Dedifferentiated amniotic fluid mesenchymal stem cell (primary cell): ENCODE results near the gene CABCOCO1.
"Not testable (repeated sequence)": the region's sequence is repeated elsewhere in the genome, so short reads cannot be mapped to it uniquely, and the experiment has no call there.

Experiments
- DNase-seq: peaks from one replicate; pipeline ENCODE4 v3.0.0-alpha.2; 2016; ENCODE audit errors: extremely low spot score

Gene CABCOCO1

DNA sequence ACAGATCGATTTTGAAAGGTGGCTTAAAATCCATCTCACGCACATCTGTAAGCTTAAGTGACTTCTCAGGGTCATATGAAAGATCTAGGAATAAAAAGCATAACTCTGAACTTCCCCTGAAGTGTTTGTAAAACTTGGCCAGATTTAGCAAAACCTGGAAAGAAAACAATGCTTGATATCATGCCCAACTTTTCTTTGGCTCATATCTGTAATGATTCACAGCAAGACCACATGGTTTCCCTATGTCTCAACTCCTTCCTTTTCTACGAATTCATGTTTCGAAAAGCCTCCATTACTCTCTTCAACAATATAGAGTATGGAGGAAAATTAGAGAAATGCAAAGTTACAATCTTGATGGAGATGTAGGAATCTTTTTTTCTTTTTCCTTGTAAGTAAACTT lies 20.1 kb upstream of the CABCOCO1 start:
- DNase-seq: peak; percentile 70

GRCh38 chr10:61643316-61643751 lies 19.4 kb upstream of the CABCOCO1 start:
- DNase-seq: peak; percentile 63

- DNase-seq: no peak
Measured at GRCh38 chr10:61653699-61654098, 9.0 kb upstream of the CABCOCO1 start.

- DNase-seq: peak; percentile 62
Measured at GRCh38 chr10:61655335-61655851, 7.3 kb upstream of the CABCOCO1 start.

DNA sequence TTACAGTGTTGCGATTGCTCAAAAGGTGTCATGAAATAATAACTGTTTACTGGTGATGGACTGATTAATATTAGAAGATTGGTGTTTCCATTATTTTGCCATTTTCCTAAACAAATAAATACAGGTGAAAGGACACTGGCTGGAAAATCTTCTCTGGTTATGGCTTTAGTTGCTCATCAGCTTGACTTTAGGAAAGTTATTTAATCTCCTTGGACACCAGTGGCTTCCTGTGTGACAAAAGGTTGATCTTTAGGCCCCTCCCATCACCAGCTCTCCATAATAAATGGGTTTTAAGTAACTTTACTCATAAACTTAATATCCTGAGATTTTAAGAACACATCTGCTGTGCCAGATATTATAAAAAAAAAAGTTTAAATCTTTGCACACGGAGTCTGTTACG lies 737 bp downstream of the CABCOCO1 start:
- DNase-seq: no peak

DNA sequence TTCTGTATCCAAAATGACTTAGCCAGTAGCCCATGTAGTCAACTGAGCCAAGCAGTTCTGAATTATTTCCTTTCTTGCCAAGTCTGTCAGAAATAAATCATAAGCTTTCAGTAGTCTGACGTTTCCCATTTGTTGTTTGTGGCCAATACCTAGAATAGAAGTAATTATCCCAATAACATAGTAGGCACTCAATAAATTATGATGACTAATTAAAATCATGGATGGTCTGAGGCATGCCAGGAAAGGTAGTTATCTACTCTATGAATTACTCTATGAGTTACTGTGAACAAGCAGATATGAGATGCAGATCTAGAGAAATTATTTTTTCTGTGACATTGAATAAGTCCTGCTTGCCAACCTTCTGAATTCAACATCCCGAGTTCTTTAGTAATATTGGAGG lies 2.3 kb downstream of the CABCOCO1 start:
- DNase-seq: no peak

DNA sequence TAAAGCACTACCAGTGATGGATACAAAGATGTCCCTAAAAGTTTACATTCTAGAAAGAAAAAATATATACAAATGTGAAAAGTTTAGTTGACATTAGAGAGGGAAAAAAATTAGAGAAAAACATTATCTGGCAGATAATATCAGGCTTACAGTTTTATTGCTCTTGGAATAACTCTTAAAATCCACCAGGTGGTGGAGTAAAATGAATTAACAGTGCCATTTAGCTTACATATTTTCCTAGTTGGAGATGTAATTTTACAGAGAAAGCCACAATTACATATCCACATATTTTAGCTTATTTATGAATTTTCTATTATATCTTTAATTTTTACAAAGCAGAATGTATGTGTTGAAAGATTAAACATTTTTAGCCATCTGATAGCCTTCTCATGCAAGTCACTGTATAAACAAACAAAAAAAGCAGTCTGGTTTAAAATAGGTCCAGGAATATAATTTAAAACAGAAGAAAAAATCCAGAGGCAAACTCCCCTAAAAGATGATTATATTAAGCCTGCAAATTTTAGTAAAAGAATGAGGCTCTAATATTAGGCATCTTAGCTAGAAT lies 6.5 kb downstream of the CABCOCO1 start:
- peak; percentile 29 for DNase-seq

DNA sequence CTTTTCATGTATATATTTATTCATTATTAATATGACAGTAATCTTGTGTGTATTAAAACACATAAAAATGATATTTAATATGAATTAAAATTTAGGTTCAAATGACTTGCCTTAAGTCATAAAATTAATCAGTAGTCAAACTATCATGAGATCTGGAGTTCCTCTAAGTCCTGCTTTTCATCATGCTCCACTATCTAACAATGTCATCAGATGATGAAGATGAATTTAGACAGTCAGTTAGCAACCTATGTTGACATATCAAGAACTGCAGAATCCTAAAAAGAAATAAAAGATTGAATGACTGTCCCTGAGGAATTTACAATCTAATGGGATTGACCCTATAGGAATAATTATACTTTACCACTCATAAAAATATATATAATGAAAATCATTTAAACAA lies 7.1 kb downstream of the CABCOCO1 start:
- DNase-seq: no peak

DNA sequence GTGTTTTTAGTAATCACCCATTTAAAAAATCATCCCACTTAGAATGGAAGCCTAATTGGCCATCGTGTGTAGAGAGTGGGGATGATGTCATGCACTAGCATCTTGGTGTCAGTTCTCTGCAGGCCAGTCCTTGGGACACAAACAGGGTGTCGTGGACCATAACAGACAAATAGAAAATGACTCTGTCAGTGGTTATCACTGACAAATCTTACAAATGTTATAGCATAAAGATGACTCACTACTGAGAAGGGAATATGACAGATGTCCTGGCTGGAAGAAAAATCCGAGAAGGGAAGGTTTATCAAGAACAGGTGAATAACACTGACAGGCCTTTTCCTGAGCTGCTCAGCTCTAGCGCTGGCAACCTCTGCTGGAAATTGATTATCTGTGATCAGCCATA lies 10.6 kb downstream of the CABCOCO1 start:
- DNase-seq: no peak

GRCh38 chr10:61682323-61682722 lies 19.6 kb downstream of the CABCOCO1 start:
- DNase-seq: no peak

DNA sequence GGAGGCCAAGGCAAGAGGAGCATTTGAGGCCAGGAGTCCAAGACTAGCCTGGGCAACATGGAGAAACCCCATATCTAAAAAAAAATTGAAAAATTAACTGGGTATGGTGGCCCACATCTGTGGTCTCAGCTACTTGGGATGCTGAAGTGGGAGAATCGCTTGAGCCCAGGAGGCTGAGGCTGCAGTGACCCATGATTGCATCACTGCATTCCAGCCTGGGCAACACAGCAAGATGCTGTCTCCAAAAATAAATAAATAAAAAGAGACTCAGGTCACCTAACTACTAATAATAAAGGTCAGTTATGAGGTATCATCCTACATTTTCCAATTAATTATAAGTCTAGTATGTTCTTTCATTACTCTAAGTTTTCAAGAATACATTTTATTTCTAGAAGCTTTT lies 20.6 kb downstream of the CABCOCO1 start:
- DNase-seq: no peak

DNA sequence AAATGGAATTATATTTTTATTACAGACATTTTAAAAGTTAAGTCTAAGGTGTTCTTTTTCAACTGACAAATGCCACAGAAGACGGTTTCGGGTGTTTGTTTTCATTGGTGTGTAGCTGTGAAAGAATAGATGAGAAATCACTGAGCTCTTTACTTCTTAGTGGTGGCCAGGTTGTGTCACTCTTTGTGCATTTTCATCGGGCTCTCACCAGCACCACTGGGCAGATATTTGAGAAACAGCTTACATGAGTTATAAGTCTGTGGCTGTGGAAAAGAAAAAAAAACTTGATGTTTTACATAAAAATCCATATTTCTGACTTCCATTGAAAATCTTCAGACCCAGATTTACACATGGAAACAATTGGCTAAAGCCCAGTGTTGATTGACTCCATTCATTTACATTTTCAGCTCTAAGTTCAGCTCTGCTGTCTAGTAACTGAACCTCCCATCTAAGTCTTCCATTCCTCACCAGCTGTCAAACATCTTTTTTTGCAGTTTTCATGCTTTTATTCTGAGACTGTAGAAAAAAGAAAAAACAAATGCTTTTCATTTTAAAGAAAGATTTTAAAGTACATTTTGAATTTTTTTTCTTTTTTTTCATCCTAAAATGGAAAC lies 22.3 kb downstream of the CABCOCO1 start:
- DNase-seq: no peak

DNA sequence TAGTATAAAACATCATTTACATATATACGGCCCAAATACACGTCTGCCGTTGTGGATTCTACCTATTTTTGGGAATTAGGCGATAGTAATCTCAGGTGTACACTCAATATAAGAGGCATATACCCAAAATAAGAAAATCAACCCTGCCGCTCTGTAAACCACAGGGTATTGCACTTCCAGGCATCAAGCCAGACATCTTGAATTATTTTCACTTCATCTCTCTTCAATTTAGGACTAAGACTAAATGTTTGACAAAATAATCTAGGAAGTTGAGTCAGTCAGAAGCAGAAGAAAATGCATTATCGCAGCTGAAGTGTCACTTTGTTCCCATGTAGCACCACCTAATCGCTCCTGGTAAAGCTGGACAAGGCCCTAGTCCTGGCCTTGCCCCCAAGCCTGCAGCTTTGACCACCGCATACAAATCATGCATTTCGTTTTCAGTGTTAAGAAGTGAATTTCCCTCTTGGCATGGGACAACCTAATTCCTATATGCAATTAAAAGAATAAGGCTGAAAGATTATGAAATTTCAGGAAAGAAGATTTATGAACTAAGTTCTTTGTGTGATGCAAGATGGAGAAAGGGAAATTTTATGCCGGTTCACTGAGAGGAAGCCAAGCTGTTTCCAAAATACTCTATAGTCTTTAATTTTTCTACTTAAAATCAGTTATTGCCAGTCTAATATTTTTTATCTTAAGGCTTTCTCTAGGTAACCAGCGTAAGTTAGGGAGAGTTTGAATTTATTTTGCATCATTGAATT lies 26.0 kb downstream of the CABCOCO1 start:
- DNase-seq: no peak

- DNase-seq: not testable (repeated sequence)
Measured at GRCh38 chr10:61691667-61692066, 28.9 kb downstream of the CABCOCO1 start.

GRCh38 chr10:61692447-61693010 lies 29.8 kb downstream of the CABCOCO1 start:
- no peak for DNase-seq

GRCh38 chr10:61698968-61699655 lies 36.4 kb downstream of the CABCOCO1 start:
- DNase-seq: no peak

DNA sequence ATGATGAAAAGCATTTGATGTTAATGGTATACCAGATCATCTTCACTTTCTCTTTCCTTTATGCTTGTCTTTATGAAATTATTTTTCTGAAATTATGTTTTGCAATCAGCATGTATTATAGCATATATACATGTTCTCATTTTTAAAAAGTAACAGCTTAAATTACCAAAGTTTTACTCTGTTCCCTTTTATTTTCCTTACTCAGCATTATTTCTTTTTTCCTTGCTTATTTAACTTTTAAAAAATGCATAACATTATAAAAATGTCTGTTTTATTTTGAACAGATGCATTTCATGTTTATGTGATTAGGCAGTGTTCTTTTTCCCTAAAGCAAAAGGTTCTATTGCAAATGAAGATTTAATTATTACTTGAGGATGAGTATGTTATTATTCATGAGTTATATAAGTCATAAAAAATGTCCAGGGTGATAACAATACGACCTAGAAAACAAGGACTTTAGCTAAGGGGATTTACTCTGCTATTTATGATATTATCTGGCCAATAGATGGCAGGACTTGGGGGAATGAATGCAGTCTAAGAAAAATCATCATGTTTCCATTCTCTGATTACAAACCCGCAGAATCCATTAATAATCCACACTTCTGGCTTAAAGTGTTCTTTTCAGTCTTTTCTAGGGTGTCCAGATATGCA lies 38.5 kb downstream of the CABCOCO1 start:
- DNase-seq: no peak

GRCh38 chr10:61701706-61702105 lies 39.0 kb downstream of the CABCOCO1 start:
- DNase-seq: no peak

DNA sequence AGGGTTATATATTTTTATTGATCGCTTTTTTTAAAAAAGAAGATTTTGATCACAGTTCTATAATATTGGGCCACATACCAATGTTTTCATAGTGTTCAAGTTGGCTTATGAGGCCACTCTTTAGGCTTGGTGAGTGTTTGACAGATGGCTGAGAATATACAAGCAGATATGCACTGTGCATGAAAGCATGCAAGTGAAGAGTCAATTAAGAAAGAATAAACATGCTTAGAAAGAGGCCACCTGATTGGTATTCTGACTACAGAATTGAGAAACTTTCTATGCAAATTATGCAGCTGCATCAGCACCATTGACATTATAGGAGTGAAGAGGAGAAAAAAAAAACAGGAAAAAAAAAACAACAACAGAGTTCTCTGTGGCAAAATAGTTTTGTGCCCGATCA lies 39.9 kb downstream of the CABCOCO1 start:
- no peak for DNase-seq

- no peak for DNase-seq
Measured at GRCh38 chr10:61705022-61705613, 42.4 kb downstream of the CABCOCO1 start.

DNA sequence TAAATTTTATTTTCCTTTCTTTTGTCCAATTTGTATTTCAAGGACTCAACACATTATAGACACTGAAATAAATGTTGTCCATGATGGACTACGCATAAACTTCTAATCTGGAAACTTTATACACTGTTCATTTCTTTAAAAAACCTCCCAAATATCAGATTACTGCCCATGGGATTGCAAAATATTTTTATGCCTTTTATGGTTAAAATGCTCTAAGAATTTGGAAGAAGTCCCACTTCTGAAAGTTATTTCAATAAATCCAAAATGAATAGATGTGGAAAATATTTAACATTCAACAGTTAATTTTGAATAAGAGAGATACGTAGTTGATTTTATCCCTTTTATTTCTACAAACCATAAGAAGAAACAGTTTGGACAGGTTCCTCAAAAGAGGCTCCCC lies 46.1 kb downstream of the CABCOCO1 start:
- DNase-seq: no peak
